ENCODE results near the gene SLC26A11. TPM values are rescaled to one million over a fixed set of nuclear protein-coding genes. Genes with fewer than 3 reads are reported as not detected.

Gene SLC26A11
- total and polyA plus RNA-seq, 7 donors: 2.3 to 14.5 (median 9.3) TPM

DNA sequence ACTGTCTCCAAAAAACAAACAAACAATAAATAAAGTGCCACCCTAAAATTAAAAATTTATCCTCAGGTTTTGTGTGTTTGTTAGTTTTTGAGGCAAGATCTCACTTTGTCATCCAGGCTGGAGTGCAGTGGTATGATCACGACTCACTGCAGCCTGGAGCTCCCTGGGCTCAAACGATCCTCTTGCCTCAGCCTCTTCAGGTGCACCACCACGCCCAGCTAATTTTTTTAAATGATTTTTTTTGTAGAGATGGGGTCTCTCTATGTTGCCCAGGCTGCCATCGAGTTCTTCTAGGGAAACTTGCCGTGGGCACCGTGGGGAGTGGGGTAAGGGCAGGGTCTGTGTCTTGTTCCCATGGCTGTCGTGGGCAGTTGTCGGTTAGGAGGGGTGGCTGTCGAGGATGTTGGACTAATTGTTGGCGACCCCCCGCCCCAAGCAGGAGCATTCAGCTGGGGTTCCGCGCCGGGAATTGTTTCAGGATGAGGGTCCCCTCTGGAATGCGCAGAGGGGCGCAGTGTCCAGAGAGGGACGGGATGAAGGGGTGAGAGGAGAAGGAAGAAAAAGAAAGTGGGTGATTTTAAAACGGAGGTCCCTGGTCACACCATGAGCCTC, 39.3 kb downstream of the SLC26A11 start:
- Histone ChIP-seq H3K4me3 (peak overlapping the region; percentile 38 to 75 (median 58)), H3K27me3 (no peaks in the 10 kb centered on the region), H3K36me3 (no peaks in the 10 kb centered on the region), H3K9me3 (no peaks in the 10 kb centered on the region), H3K27ac (peak overlapping the region; percentile 87 to 92 (median 90)), H3K4me1 (peaks cover 0 to 51% (median 46%) of the 10 kb centered on the region in 4 donors)
- TF ChIP-seq, protein P1, sequence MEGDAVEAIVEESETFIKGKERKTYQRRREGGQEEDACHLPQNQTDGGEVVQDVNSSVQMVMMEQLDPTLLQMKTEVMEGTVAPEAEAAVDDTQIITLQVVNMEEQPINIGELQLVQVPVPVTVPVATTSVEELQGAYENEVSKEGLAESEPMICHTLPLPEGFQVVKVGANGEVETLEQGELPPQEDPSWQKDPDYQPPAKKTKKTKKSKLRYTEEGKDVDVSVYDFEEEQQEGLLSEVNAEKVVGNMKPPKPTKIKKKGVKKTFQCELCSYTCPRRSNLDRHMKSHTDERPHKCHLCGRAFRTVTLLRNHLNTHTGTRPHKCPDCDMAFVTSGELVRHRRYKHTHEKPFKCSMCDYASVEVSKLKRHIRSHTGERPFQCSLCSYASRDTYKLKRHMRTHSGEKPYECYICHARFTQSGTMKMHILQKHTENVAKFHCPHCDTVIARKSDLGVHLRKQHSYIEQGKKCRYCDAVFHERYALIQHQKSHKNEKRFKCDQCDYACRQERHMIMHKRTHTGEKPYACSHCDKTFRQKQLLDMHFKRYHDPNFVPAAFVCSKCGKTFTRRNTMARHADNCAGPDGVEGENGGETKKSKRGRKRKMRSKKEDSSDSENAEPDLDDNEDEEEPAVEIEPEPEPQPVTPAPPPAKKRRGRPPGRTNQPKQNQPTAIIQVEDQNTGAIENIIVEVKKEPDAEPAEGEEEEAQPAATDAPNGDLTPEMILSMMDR (IDR thresholded peaks at IDR 0.05): no peak
- TF ChIP-seq POLR2A (IDR thresholded peaks at IDR 0.05) (no peak), POLR2AphosphoS5 (IDR thresholded peaks at IDR 0.05) (no peak), EP300 (IDR thresholded peaks at IDR 0.05) (no peak)
- 62 to 66% methylated on average over 18 of the region's 18 CpGs for WGBS, 2 donors
- intact Hi-C loops (cut with DNase I): loop anchor here (2.0 to 5.0 kb wide), 5 partner anchors 37 to 417 kb away; partner anchors contain the start of genes CCDC40, EIF4A3, GAA and SGSH
- no peak for DNase-seq

DNA sequence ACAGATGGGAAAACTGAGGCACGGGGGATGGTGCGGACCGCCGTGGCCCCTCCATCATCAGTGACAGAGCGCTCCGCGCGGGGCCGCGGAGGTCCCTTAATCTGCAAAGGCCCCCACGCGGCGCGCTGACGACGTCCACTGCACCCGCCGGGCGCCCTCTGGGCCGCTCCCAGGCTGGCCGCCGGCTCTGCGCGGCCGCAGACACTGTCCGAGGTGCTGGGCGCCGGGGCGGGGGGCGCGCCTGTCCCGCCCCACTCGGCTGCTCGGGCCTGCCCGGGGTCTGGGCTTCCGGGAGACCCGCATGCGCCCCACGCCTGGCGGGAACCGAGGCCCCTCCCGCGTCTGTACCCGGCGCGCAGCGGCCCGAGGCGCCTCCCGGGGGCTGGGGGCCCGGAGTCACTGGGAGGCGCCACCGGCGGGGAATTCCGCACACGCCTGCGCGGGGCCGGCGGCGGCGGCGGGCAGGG, 39.9 kb downstream of the SLC26A11 start:
- TF ChIP-seq POLR2AphosphoS5 (IDR thresholded peaks at IDR 0.05) (peak in 3 of 4 donors; percentile 40 to 50 (median 43)), POLR2A (IDR thresholded peaks at IDR 0.05) (no peak), EP300 (IDR thresholded peaks at IDR 0.05) (no peak)
- TF ChIP-seq, protein P1 (IDR thresholded peaks at IDR 0.05): no peak
- 0 to 3% methylated on average over 63 of the region's 63 CpGs for WGBS, 2 donors
- Histone ChIP-seq H3K4me1 (peaks cover 0 to 48% (median 43%) of the 10 kb centered on the region in 4 donors), H3K4me3 (peak overlapping the region; percentile 38 to 75 (median 58)), H3K27ac (peak overlapping the region; percentile 87 to 92 (median 90)), H3K27me3 (no peaks in the 10 kb centered on the region), H3K9me3 (no peaks in the 10 kb centered on the region), H3K36me3 (no peaks in the 10 kb centered on the region)
- intact Hi-C loops (cut with DNase I): loop anchor here (2.0 to 5.0 kb wide), 5 partner anchors 38 to 418 kb away; partner anchors contain the start of genes CCDC40, EIF4A3, GAA and SGSH
- DNase-seq: peak; percentile 84

DNA sequence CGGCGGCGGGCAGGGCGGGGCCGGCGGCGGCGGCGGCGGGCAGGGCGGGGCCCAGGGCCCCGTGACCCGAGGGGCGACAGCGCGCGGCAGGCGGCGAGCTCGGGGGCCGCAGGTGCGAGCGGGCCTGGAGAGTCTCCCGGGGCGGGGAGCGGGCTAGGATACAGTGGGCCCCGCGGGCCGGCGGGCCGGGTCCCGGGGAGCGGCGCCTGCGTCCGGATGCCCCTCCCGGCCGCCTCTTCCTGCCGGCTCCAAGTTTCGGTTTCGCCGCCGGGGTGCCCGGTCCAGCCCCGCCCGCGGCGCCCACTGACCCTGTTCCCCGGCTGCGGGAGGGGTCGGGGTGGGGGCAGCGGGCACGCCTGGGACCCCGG, 40.5 kb downstream of the SLC26A11 start, which contains the start of gene RNF213:
TSS of gene RNF213 (plus strand) at position 62 of the 368 bp plus-strand sequence. CDS start 2,830 bp downstream, outside the sequence.
- peak within 1 kb of the TSS; percentile 94 to 100 (median 99) for H3K27ac ChIP-seq
- peaks cover 0 to 41% (median 39%) of the 10 kb centered on the region in 4 donors for H3K4me1 ChIP-seq
- WGBS, 2 donors: 0 to 1% methylated on average over 53 to 54 of the region's 54 CpGs
- H3K27me3 ChIP-seq: no peaks in the 10 kb centered on the region
- TF ChIP-seq POLR2A (IDR thresholded peaks at IDR 0.05): peak in 1 of 2 donors; percentile 16
- peak; percentile 45 to 82 (median 64) for TF ChIP-seq POLR2AphosphoS5 (IDR thresholded peaks at IDR 0.05)
- TF ChIP-seq, protein P1 (IDR thresholded peaks at IDR 0.05): no peak
- H3K36me3 ChIP-seq: peaks cover 0 to 6% (median 1%) of the 10 kb centered on the region in 4 donors
- H3K9me3 ChIP-seq: no peaks in the 10 kb centered on the region
- no peak for DNase-seq
- H3K4me3 ChIP-seq: peak within 1 kb of the TSS; percentile 87 to 100 (median 98)
- intact Hi-C loops (cut with DNase I): loop anchor here (2.0 to 5.0 kb wide), 5 partner anchors 38 to 418 kb away; partner anchors contain the start of genes CCDC40, EIF4A3, GAA and SGSH

DNA sequence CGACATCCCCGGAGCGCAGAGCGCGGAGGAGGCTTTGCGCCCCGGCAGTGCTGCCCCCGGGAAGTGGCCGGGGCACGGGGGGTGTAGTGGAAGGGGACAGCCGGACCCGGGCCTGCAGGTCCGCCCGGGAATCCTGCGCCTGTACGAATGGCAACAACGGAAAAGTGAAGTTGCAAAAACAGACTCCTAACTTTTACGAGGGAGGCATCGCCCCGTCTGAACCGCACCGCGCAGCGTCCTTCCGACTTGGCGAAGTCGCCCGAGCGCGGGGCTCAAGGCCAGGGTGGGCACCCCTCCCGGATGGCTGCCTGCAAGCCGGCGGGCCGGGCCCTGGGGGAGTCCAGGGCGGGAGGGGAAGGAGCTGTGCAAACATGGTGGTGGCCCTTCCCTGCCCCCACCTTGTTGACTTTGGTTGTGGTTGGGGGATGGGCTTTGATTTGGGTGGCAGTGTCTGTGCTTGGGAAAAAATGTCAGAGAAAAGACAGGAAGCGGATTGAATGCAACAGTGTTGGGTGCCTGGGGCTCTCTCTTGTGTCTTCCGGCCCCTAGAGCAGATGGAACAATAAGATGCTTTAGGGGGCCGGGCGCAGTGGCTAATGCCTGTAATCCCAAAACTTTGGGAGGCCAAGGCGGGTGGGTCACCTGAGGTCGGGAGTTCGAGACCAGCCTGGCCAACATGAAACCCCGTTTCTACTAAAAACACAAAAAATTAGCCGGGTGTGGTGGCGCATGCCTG, 41.1 kb downstream of the SLC26A11 start:
- peaks cover 0 to 11% (median 2%) of the 10 kb centered on the region in 4 donors for H3K36me3 ChIP-seq
- peaks cover 0 to 41% (median 39%) of the 10 kb centered on the region in 4 donors for H3K4me1 ChIP-seq
- DNase-seq: peak; percentile 78
- peak overlapping the region; percentile 87 to 100 (median 98) for H3K4me3 ChIP-seq
- TF ChIP-seq POLR2A (IDR thresholded peaks at IDR 0.05) (no peak), POLR2AphosphoS5 (IDR thresholded peaks at IDR 0.05) (peak in 2 of 4 donors; percentile 25 to 55), EP300 (IDR thresholded peaks at IDR 0.05) (no peak)
- TF ChIP-seq, protein P1 (IDR thresholded peaks at IDR 0.05): no peak
- WGBS, 2 donors: 2 to 6% methylated on average over 45 of the region's 45 CpGs
- no peaks in the 10 kb centered on the region for H3K27me3 ChIP-seq
- no peaks in the 10 kb centered on the region for H3K9me3 ChIP-seq
- H3K27ac ChIP-seq: peak overlapping the region; percentile 94 to 100 (median 99)
- intact Hi-C loops (cut with DNase I): loop anchor here (2.0 to 5.0 kb wide), 5 partner anchors 39 to 419 kb away; partner anchors contain the start of genes CCDC40, EIF4A3, GAA and SGSH
